K562 (cell line): ENCODE data around the gene COX4I2. TPM values are rescaled to one million over a fixed set of nuclear protein-coding genes. Genes with fewer than 3 reads are reported as not detected.
A peak's percentile ranks its signal among the peaks of the same experiment; 100 is the strongest.

Experiments
- ATAC-seq: fragments of 200-7000 bp; cut with Tn5 transposase; 3 replicates; pipeline ENCODE4 v1.9.1; 2020; ENCODE audit warnings: moderate library complexity
- BruUV-seq: library from RNA; stranded (reverse); fragments of 400-500 nt; replicated peaks from 2 replicates; lab custom pipeline; 2021; lab: Mats Ljungman, UMichigan
- CTCF ChIA-PET: fragments of 300-600 bp; formaldehyde crosslinking; extraction: SDS; loops from one replicate; lab custom pipeline; 2021; ENCODE audit warnings: low intra/inter-chr PET ratio; lab: Yijun Ruan, JAX
- POLR2A ChIA-PET: fragments of 300-600, 350-650 bp; sonication (Branson Sonifier 250); formaldehyde crosslinking; extraction: SDS; loops from one replicate; lab custom pipeline; 2021; ENCODE audit warnings: antibody characterized with exemption, inconsistent platforms; lab: Yijun Ruan, JAX
- DNase-seq, 4 experiments: peaks; one replicate each; pipeline versions ENCODE4 v3.0.0 to v3.0.0-alpha.2; 2011 to 2018; ENCODE audit warnings: low spot score in 3 of 4, mixed read lengths in 3 of 4; ENCODE audit errors: extremely low read depth in 1 of 4
- FAIRE-seq: peaks from 2 replicates; lab custom pipeline; 2011; peaks lifted over from hg19 to GRCh38; lab: Jason Lieb, UNC
- H2AFZ ChIP-seq: 2 replicates; pipeline ENCODE4 v1.6.0; 2011; ENCODE audit warnings: low read depth, low read length, control low read depth, inconsistent platforms
- H3K27ac ChIP-seq: fragments of 200-600 bp; 3 replicates; pipeline ENCODE4 v1.8.0; 2011; ENCODE audit warnings: low read depth, mild to moderate bottlenecking, control low read depth, inconsistent platforms, low read length, moderate library complexity, mixed read lengths; ENCODE audit errors: extremely low read depth
- H3K27me3 ChIP-seq, 2 experiments: fragments of 300-600 bp in 1 of 2; 2 replicates in 1 of 2; 3 replicates in 1 of 2; pipeline versions ENCODE4 v1.6.0 to v1.8.0; 2011; ENCODE audit warnings: inconsistent platforms in 2 of 2, low read length in 2 of 2, mild to moderate bottlenecking in 1 of 2, mixed read lengths in 1 of 2, moderate library complexity in 1 of 2; ENCODE audit not compliant: control insufficient read depth in 2 of 2, insufficient read depth in 2 of 2
- H3K36me3 ChIP-seq: fragments of 300-600 bp; 3 replicates; pipeline ENCODE4 v1.8.0; 2011; ENCODE audit warnings: mild to moderate bottlenecking, low read length, inconsistent platforms; ENCODE audit not compliant: control insufficient read depth, insufficient read depth
- H3K4me1 ChIP-seq, 2 experiments: fragments of 200-600 bp in 1 of 2; replicated peaks in 1 of 2; 2 replicates in 1 of 2; 3 replicates in 1 of 2; pipeline versions ENCODE4 v1.5.1 to v1.8.0; 2011; ENCODE audit warnings: inconsistent platforms in 2 of 2, low read length in 2 of 2, mild to moderate bottlenecking in 1 of 2, mixed read lengths in 1 of 2, moderate library complexity in 1 of 2; ENCODE audit not compliant: control insufficient read depth in 2 of 2, insufficient read depth in 2 of 2
- H3K4me2 ChIP-seq: 2 replicates; pipeline ENCODE4 v1.6.1; 2011; ENCODE audit warnings: low read length, control low read depth, inconsistent platforms, mixed read lengths; ENCODE audit not compliant: insufficient read depth
- H3K4me3 ChIP-seq: fragments of 200-600 bp; sonication (generic), shearing (Covaris generic); 2 replicates; pipeline ENCODE4 v1.5.1; 2016; ENCODE audit warnings: control low read depth, inconsistent platforms
- H3K79me2 ChIP-seq: fragments of 200-600 bp; 3 replicates; pipeline ENCODE4 v1.8.0; 2011; ENCODE audit warnings: low read length, inconsistent platforms; ENCODE audit not compliant: control insufficient read depth, insufficient read depth
- H3K9ac ChIP-seq, 2 experiments: 2 replicates each; pipeline versions ENCODE4 v1.6.0 to v1.6.1; 2011; ENCODE audit warnings: low read depth in 2 of 2, low read length in 2 of 2, control low read depth in 1 of 2, inconsistent platforms in 1 of 2, mild to moderate bottlenecking in 1 of 2, mixed read lengths in 1 of 2; ENCODE audit not compliant: insufficient read depth in 1 of 2
- H3K9me1 ChIP-seq: one replicate; pipeline ENCODE4 v1.6.0; 2011; ENCODE audit warnings: inconsistent platforms, mild to moderate bottlenecking, low read length, moderate library complexity; ENCODE audit not compliant: control insufficient read depth, insufficient read depth
- H3K9me3 ChIP-seq: replicated peaks from 2 replicates; pipeline ENCODE4 v1.5.1; 2011; ENCODE audit warnings: low read depth, low read length, inconsistent platforms; ENCODE audit not compliant: control insufficient read depth, insufficient read depth
- H4K20me1 ChIP-seq: replicated peaks from 2 replicates; pipeline ENCODE4 v1.6.1; 2011; ENCODE audit warnings: low read length, inconsistent platforms, mixed read lengths; ENCODE audit not compliant: control insufficient read depth, insufficient read depth
- GTF2A2 ChIP-seq: IDR thresholded peaks from 2 replicates; pipeline ENCODE4 v1.6.1; 2016; ENCODE audit warnings: mild to moderate bottlenecking, missing genetic modification characterization, missing compliant biosample characterization
- MECOM ChIP-seq: fragments of 250-450 bp; sonication (Bioruptor Pico); IDR thresholded peaks from 2 replicates; pipeline ENCODE4 v1.8.0; 2022; ENCODE audit warnings: inconsistent platforms
- NBN ChIP-seq: fragments of 450-650 bp; IDR thresholded peaks from 2 replicates; pipeline ENCODE4 v1.6.1; 2016; ENCODE audit warnings: low read depth, mild to moderate bottlenecking
- NCOA2 ChIP-seq, 2 experiments: fragments of 450-650 bp; IDR thresholded peaks; 2 replicates each; pipeline ENCODE4 v1.6.1; 2018; ENCODE audit warnings: mild to moderate bottlenecking in 2 of 2, moderate library complexity in 1 of 2; ENCODE audit not compliant: partially characterized antibody in 2 of 2
- NR4A1 ChIP-seq, 2 experiments: fragments of 250-450 bp in 1 of 2; fragments of 450-650 bp in 1 of 2; sonication (Bioruptor Pico) in 1 of 2; IDR thresholded peaks; 2 replicates each; pipeline versions ENCODE4 v1.4.0 to v1.6.1; 2016 to 2020; ENCODE audit warnings: mild to moderate bottlenecking in 2 of 2, missing compliant biosample characterization in 1 of 2, missing genetic modification characterization in 1 of 2, moderate library complexity in 1 of 2
- PYGO2 ChIP-seq: fragments of 450-650 bp; IDR thresholded peaks from 2 replicates; pipeline ENCODE4 v1.6.1; 2016; ENCODE audit warnings: mild to moderate bottlenecking, missing genetic modification characterization, moderate library complexity, missing compliant biosample characterization
- WGBS: fragments of 100-300 bp; shearing (Covaris generic); methylation state at CpG from one replicate; pipeline ENCODE4 v1.1.6; 2016; ENCODE audit warnings: low coverage, mixed read lengths; ENCODE audit not compliant: insufficient coverage; ENCODE audit errors: missing lambda C conversion rate; 5-methylcytosine and 5-hydroxymethylcytosine counted together
- in situ Hi-C: fragments of 300-500 bp; cut with MboI; formaldehyde crosslinking; loops from 4 replicates; pipeline ENCODE4 v1.15.0; 2018; ENCODE audit warnings: inconsistent platforms, mixed read lengths
- intact Hi-C: fragments of 100-400 bp; cut with micrococcal nuclease; formaldehyde crosslinking; loops from 2 replicates; pipeline ENCODE4 v1.14.2; 2022
- polyA plus RNA-seq, 8 experiments: library from polyadenylated mRNA; depleted of rRNA in 4 of 8; stranded (reverse) in 5 of 8; unstranded in 3 of 8; fragments of >200 nt; fragmentation: Nextera tagmentation in 2 of 8; fragmentation: Illumina TruSeq in 1 of 8; extraction: Ambion mirVana in 2 of 8; extraction: Trizol in 1 of 8; gene quantifications; 2 replicates each; pipeline versions ENCODE4 v1.2.1 to v1.2.3, GENCODE V29; 2011 to 2014; ENCODE audit warnings: inconsistent platforms in 1 of 8, missing spikeins in 1 of 8
- total RNA-seq, 7 experiments: library from RNA; depleted of rRNA in 6 of 7; stranded (reverse); fragments of >200 nt in 6 of 7; fragmentation: Illumina TruSeq in 2 of 7; extraction: Trizol in 2 of 7; gene quantifications; 2 replicates each; pipeline versions ENCODE4 v1.2.1 to v1.2.3, GENCODE V29; 2011 to 2021; ENCODE audit warnings: low replicate concordance in 1 of 7
- TF ChIP-seq, protein P1 (sequence below), 3 experiments: fragments of 200-800 bp in 1 of 3; sonication (Bioruptor generic) in 1 of 3; sonication (generic) in 1 of 3; formaldehyde crosslinking in 1 of 3; IDR thresholded peaks; 2 replicates each; pipeline versions ENCODE4 v1.6.1 to v1.8.0; 2016 to 2022; ENCODE audit warnings: mild to moderate bottlenecking in 2 of 3, missing compliant biosample characterization in 2 of 3, missing genetic modification characterization in 2 of 3, missing genetic modification reagents in 1 of 3
- TF ChIP-seq, protein P2 (sequence below): sonication (generic); formaldehyde crosslinking; IDR thresholded peaks from 2 replicates; pipeline ENCODE4 v1.5.0; 2020; ENCODE audit warnings: missing genetic modification reagents
- TF ChIP-seq, protein P3 (sequence below): fragments of 450-650 bp; conservative IDR thresholded peaks from 2 replicates; pipeline ENCODE4 v1.6.1; 2016; ENCODE audit warnings: missing genetic modification characterization, low read depth, mild to moderate bottlenecking, missing compliant biosample characterization, moderate library complexity

COX4I2 gene
- total and polyA plus RNA-seq, 9 of the 15 experiments (the other 6 are each of a cell fraction or from before 2014, with no cell fraction given): not detected

DNA sequence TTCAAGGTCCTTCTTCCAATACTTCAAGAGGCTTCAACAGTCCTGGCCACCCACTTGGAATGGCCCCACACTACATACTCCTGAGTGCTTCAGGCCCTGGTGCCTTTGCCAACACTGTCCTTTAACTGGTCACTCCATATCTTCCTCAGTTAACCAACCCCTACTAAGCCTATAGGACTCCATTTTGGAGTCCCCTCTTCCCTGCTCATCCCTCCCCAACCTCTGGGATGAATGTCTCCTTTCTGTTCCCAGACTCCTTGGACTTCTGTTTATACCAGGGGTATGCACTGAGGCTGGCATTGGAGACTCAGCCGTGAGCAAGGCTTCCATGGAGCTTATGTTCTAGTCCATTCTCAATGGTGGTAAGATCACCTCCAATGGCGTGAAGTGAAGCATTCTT, 33.6 kb downstream of the COX4I2 start:
- in situ Hi-C loops: no loop called here
- no peaks in the 10 kb centered on the region for H3K9me3 ChIP-seq
- intact Hi-C loops: no loop called here
- WGBS: 44% methylated on average over 2 of the region's 2 CpGs
- ChIA-PET CTCF (interaction anchor here (0.7 kb wide), 1 partner anchor 52 kb away, joined by 3 read pairs; no protein-coding TSS in a partner anchor), POLR2A (interaction anchor here (0.6 to 3.6 kb wide), 2 partner anchors 9 to 13 kb away, joined by 3 to 14 read pairs; no protein-coding TSS in a partner anchor)
- H2AFZ ChIP-seq: no peak overlapping the region
- H3K4me2 ChIP-seq: peak overlapping the region; percentile 39; the same call in 1 of the 2 replicates
- no TSS peak for BruUV-seq
- FAIRE-seq: no peak
- H4K20me1 ChIP-seq: no peaks in the 10 kb centered on the region
- peaks cover 80% of the 10 kb centered on the region for H3K36me3 ChIP-seq
- H3K27ac ChIP-seq: peak overlapping the region; percentile 74
- peak in 1 of 4 experiments; percentile 7 for DNase-seq
- peaks cover 96% of the 10 kb centered on the region for H3K79me2 ChIP-seq
- H3K9me1 ChIP-seq: no peaks in the 10 kb centered on the region
- H3K9ac ChIP-seq: peak overlapping the region; percentile 4 to 38; a peak in 3 of 4 replicates
- no peak overlapping the region for H3K4me3 ChIP-seq
- peaks cover 88 to 89% of the 10 kb centered on the region in 2 experiments for H3K4me1 ChIP-seq
- no peaks in the 10 kb centered on the region for H3K27me3 ChIP-seq
- ATAC-seq: no peak
- TF ChIP-seq, protein P1, sequence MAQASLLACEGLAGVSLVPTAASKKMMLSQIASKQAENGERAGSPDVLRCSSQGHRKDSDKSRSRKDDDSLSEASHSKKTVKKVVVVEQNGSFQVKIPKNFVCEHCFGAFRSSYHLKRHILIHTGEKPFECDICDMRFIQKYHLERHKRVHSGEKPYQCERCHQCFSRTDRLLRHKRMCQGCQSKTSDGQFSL (CRISPR knock-in tag; IDR thresholded peaks at IDR 0.05): no peak
- TF ChIP-seq, protein P1 (tag; IDR thresholded peaks at IDR 0.05): peak in 1 of 2 experiments; percentile 48; a peak in 1 of 4 replicates
- 0 out of 2 replicates have a peak, but pooled peaks have one; percentile 33 for TF ChIP-seq PYGO2 (tag)
- TF ChIP-seq, protein P2, sequence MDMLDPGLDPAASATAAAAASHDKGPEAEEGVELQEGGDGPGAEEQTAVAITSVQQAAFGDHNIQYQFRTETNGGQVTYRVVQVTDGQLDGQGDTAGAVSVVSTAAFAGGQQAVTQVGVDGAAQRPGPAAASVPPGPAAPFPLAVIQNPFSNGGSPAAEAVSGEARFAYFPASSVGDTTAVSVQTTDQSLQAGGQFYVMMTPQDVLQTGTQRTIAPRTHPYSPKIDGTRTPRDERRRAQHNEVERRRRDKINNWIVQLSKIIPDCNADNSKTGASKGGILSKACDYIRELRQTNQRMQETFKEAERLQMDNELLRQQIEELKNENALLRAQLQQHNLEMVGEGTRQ: no peak
- TF ChIP-seq NCOA2 (IDR thresholded peaks at IDR 0.05; ENCODE audit: partially characterized antibody in 2 of 2): no peak
- TF ChIP-seq MECOM (CRISPR knock-in tag): peak; percentile 44; the same call in 1 of the 2 replicates
- TF ChIP-seq, protein P3, sequence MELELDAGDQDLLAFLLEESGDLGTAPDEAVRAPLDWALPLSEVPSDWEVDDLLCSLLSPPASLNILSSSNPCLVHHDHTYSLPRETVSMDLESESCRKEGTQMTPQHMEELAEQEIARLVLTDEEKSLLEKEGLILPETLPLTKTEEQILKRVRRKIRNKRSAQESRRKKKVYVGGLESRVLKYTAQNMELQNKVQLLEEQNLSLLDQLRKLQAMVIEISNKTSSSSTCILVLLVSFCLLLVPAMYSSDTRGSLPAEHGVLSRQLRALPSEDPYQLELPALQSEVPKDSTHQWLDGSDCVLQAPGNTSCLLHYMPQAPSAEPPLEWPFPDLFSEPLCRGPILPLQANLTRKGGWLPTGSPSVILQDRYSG: peak; percentile 61; the same call in 1 of the 2 replicates
- TF ChIP-seq NR4A1 (CRISPR knock-in tag; IDR thresholded peaks at IDR 0.05): no peak
- TF ChIP-seq NR4A1 (tag; IDR thresholded peaks at IDR 0.05): peak; percentile 84
- TF ChIP-seq NBN: no peak
- peak; percentile 56; the same call in 1 of the 2 replicates for TF ChIP-seq GTF2A2 (tag)
